Psoas muscle (tissue), 8 donors: ENCODE measurements around the gene KCNB1. TPM values are rescaled to one million over a fixed set of nuclear protein-coding genes. Genes with fewer than 3 reads are reported as not detected.

Source experiments
- ATAC-seq, 4 donors: fragments of 200-7000 bp; cut with Tn5 transposase; one replicate each; pipeline ENCODE4 v1.9.1; 2020; ENCODE audit warnings: moderate library complexity in 3 of 4, mild to moderate bottlenecking in 2 of 4
- DNase-seq, 2 donors: peaks; one replicate each; pipeline ENCODE4 v3.0.0-alpha.2; 2020
- H3K27ac ChIP-seq: fragments of 200-600 bp; one replicate; pipeline ENCODE4 v1.8.0; 2022
- H3K27me3 ChIP-seq, 3 donors: fragments of 200-600 bp in 1 of 3; one replicate each; pipeline versions ENCODE4 v1.6.1 to v1.8.0; 2013 to 2022; ENCODE audit warnings: low read length in 2 of 3, mild to moderate bottlenecking in 2 of 3, moderate library complexity in 1 of 3; ENCODE audit not compliant: insufficient read depth in 3 of 3
- H3K36me3 ChIP-seq, 2 donors: fragments of 200-600 bp in 1 of 2; one replicate each; pipeline versions ENCODE4 v1.6.1 to v1.8.0; 2013 to 2022; ENCODE audit warnings: low read depth in 1 of 2, mild to moderate bottlenecking in 1 of 2, moderate library complexity in 1 of 2; ENCODE audit not compliant: insufficient read depth in 1 of 2
- H3K4me1 ChIP-seq: fragments of 200-600 bp; one replicate; pipeline ENCODE4 v1.8.0; 2022
- H3K4me3 ChIP-seq: fragments of 200-600 bp; one replicate; pipeline ENCODE4 v1.8.0; 2022; ENCODE audit warnings: mild to moderate bottlenecking
- H3K9me3 ChIP-seq: fragments of 200-600 bp; one replicate; pipeline ENCODE4 v1.8.0; 2022
- WGBS, 3 donors: extraction: QIAGEN DNeasy Blood & Tissue Kit; methylation state at CpG; one replicate each; pipeline versions ENCODE4 v1.1.6 to v1.1.7; 2013; 5-methylcytosine and 5-hydroxymethylcytosine counted together
- intact Hi-C, 2 donors: fragments of 100-400 bp; cut with DNase I; formaldehyde crosslinking; loops; one replicate each; pipeline versions ENCODE4 v1.11.0 to v1.14.2; 2022
- polyA plus RNA-seq, 3 donors: library from polyadenylated mRNA; stranded (reverse); fragments of 200-250 nt; gene quantifications; one replicate each; pipeline ENCODE4 v1.2.3, GENCODE V29; 2013
- total RNA-seq, 4 donors: library from RNA; stranded (reverse); fragmentation: NEBNext Ultra II Directional in 2 of 4; extraction: Animal tissue kit (Norgen Biotek cat#: 25700) in 2 of 4; gene quantifications; one replicate each; pipeline versions ENCODE4 v1.2.1 to v1.2.4, GENCODE V29; 2021 to 2023
- TF ChIP-seq, protein P1 (sequence below): fragments of 200-600 bp; IDR thresholded peaks from one replicate; pipeline ENCODE4 v1.8.0; 2022; ENCODE audit warnings: antibody characterized with exemption
- donor health status: healthy with polysubstance abuse.
- donor health status: DM: no; HTN: no; CAD: no; lungs with moderate emphysema.
- donor health status: Bipolar disorder and iron deficiency.
- donor health status: healthy.
- donor health status: DM: yes; HTN: yes; CAD: no.
- donor health status: DM: no; HTN: no; CAD: no.
- donor health status: DM: no; HTN: no; CAD: no.
- donor health status: DM: yes; HTN: yes; CAD: no.

KCNB1 gene
- total and polyA plus RNA-seq, 7 donors: 1.8 to 44.0 (median 5.3) TPM

DNA sequence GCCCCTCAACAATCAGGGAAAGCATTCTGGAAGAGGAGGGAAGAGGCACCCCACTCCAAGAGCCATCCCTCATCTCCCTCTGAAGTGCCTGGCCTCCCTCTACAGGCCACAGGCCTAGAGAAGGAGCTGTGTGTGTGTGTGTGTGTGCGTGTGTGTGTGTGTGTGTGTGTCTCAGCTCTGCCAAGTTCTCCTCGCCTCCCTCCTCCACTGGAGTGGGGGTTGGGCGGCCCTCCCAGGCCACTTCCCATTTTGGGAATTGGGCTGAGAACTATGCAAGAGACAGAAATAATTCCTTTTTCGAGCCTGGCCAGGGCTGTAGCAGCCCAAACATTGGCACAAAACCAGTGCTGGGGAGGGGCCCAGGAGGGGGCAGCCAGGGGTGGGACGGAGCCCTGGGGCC lies 35.7 kb downstream of the KCNB1 start:
- Histone ChIP-seq H3K4me3 (no peak overlapping the region), H3K9me3 (no peaks in the 10 kb centered on the region), H3K4me1 (peaks cover 8% of the 10 kb centered on the region), H3K27me3 (no peaks in the 10 kb centered on the region), H3K27ac (peak overlapping the region; percentile 46), H3K36me3 (no peaks in the 10 kb centered on the region)
- TF ChIP-seq, protein P1, sequence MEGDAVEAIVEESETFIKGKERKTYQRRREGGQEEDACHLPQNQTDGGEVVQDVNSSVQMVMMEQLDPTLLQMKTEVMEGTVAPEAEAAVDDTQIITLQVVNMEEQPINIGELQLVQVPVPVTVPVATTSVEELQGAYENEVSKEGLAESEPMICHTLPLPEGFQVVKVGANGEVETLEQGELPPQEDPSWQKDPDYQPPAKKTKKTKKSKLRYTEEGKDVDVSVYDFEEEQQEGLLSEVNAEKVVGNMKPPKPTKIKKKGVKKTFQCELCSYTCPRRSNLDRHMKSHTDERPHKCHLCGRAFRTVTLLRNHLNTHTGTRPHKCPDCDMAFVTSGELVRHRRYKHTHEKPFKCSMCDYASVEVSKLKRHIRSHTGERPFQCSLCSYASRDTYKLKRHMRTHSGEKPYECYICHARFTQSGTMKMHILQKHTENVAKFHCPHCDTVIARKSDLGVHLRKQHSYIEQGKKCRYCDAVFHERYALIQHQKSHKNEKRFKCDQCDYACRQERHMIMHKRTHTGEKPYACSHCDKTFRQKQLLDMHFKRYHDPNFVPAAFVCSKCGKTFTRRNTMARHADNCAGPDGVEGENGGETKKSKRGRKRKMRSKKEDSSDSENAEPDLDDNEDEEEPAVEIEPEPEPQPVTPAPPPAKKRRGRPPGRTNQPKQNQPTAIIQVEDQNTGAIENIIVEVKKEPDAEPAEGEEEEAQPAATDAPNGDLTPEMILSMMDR: no peak
- peak; percentile 47 to 78 (median 56) for ATAC-seq
- intact Hi-C loops: no loop called here
- WGBS, 3 donors: 27 to 35% (median 29%) methylated on average over 5 of the region's 5 CpGs
- peak; percentile 83 to 91 for DNase-seq

DNA sequence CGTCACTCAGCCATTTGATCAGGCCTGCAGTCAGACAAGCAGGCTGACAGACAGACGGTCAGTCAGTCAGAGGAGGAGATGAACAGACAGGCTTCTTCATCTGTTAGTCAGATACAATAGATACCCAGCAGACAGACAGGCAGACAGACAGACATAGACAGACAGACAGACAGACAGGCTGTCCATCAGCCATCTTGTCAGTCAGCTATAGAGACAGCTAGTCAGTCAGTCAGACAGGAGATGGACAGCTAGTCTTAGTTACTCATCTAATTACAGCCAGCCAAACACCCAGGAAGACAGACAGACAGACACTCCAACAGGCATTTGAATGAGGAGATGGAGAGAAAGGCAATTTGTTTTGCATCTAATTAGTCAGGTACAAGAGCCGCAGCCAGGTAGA lies 36.4 kb downstream of the KCNB1 start:
- Histone ChIP-seq H3K9me3 (no peaks in the 10 kb centered on the region), H3K27me3 (no peaks in the 10 kb centered on the region), H3K4me3 (no peak overlapping the region), H3K27ac (no peak overlapping the region), H3K4me1 (peaks cover 8% of the 10 kb centered on the region), H3K36me3 (no peaks in the 10 kb centered on the region)
- TF ChIP-seq, protein P1: no peak
- DNase-seq: no peak
- 73 to 87% (median 78%) methylated on average over 3 of the region's 3 CpGs for WGBS, 3 donors
- intact Hi-C loops: no loop called here
- ATAC-seq: no peak

DNA sequence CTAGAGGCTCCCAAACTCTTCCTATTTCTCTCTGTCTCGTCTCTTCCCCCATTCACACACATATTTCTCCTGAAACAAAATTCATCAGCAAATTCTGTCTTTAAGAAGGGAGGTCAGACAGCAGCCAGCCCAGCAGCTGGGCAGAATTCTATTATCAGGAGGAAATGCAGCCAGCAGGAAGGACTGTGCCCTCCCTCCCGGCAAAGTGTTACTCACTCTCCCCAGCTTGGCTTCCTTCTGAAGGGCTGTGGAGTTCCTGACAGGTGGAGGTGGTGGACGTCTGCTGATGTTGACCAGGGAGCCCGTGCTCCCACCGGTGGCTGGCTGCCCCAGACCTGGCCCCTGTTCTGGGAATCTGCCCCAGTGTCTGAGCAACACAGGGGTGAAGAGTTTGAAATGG lies 37.3 kb downstream of the KCNB1 start:
- Histone ChIP-seq H3K4me1 (peaks cover 8% of the 10 kb centered on the region), H3K9me3 (no peaks in the 10 kb centered on the region), H3K27ac (no peak overlapping the region), H3K4me3 (no peak overlapping the region), H3K27me3 (no peaks in the 10 kb centered on the region), H3K36me3 (no peaks in the 10 kb centered on the region)
- 28 to 50% (median 40%) methylated on average over 5 of the region's 5 CpGs for WGBS, 3 donors
- TF ChIP-seq, protein P1: no peak
- DNase-seq (no peak), ATAC-seq (no peak)
- intact Hi-C loops: no loop called here

DNA sequence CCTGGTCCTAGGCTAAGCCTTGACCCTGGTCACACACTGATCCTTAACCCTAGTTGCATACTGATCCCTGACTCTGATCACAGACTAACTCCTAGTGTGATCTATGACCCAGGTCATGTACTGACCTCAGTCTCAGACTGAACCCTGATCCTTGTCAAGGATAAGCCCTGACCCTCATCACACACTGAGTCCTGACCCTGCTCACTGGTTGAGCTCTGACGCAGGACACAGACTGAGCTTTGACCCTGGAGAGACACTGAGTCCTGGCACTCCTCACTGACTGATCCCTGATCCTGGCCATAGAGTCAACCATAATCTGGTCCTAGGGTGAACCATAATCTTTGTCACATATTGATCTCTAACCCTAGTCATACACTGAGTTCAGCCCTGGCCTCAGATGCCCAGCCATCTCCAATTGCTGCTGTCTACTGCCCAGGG lies 37.9 kb downstream of the KCNB1 start:
- Histone ChIP-seq H3K4me3 (no peak overlapping the region), H3K36me3 (no peaks in the 10 kb centered on the region), H3K4me1 (peaks cover 8% of the 10 kb centered on the region), H3K9me3 (no peaks in the 10 kb centered on the region), H3K27ac (no peak overlapping the region), H3K27me3 (no peaks in the 10 kb centered on the region)
- TF ChIP-seq, protein P1: no peak
- intact Hi-C loops: no loop called here
- DNase-seq: no peak
- ATAC-seq: no peak
- WGBS, 3 donors: 89 to 100% (median 95%) methylated on average over 1 of the region's 1 CpG

DNA sequence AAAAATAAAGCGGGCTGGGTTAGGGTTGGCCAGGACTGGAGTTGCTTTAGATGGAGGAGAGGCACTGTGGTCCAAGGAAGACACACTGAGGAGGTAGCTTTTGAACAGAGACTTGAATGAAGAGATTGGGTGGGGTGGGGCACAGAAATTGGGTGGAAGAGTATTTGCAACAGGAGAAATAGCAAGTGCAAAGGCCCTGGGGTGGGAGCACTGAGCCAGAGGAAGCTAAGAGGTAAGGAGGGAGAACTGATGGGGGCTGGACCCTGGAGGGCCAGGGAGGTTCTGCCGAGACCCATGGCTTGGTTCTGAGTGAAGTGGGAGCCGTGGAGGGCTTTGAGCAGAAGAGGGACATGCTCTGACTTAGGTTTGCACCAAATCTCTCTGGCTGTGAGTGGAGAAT lies 45.4 kb downstream of the KCNB1 start:
- H3K4me1 ChIP-seq: peaks cover 4% of the 10 kb centered on the region
- DNase-seq: no peak
- intact Hi-C loops: loop anchor here in 1 of 2 donors (10.0 kb wide), 1 partner anchor 58 kb away; no protein-coding TSS in a partner anchor
- TF ChIP-seq, protein P1: no peak
- 94 to 98% (median 97%) methylated on average over 3 of the region's 3 CpGs for WGBS, 3 donors
- no peaks in the 10 kb centered on the region for H3K27me3 ChIP-seq
- no peaks in the 10 kb centered on the region for H3K9me3 ChIP-seq
- H3K27ac ChIP-seq: no peak overlapping the region
- no peak overlapping the region for H3K4me3 ChIP-seq
- no peaks in the 10 kb centered on the region for H3K36me3 ChIP-seq
- no peak for ATAC-seq
